ENCODE data around the gene CREM. TPM values are rescaled to one million over a fixed set of nuclear protein-coding genes. Genes with fewer than 3 reads are reported as not detected.

CREM gene
- total RNA-seq, 1 donor from 2014 or later: 58.5 TPM

DNA sequence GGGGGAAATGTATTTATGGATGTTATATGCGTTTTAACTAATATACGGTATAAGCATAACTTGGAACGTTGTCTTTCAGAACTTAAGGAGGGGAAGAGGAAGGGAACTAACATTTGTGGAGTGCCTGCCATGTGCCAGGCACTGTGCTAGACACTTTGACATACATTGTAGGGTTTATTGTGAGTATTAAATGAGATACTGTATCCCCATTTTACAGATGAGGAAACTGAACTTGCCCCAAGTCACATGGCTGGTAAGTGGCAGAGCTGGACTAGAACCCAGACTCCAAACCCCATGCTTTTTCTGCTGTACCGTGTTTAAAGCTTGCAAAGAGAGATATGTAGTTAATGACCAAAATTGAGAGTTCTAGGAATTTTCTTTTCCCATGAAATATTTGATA lies 74.6 kb downstream of the CREM start:
- DNase-seq: no peak
- H3K27ac ChIP-seq (replicated peaks): no peak overlapping the region
- H3K4me3 ChIP-seq: no peak overlapping the region
- H3K4me1 ChIP-seq: peaks cover 9% of the 10 kb centered on the region
- no peaks in the 10 kb centered on the region for H3K36me3 ChIP-seq
- intact Hi-C loops (cut with micrococcal nuclease): no loop called here
- TF ChIP-seq, protein P1, sequence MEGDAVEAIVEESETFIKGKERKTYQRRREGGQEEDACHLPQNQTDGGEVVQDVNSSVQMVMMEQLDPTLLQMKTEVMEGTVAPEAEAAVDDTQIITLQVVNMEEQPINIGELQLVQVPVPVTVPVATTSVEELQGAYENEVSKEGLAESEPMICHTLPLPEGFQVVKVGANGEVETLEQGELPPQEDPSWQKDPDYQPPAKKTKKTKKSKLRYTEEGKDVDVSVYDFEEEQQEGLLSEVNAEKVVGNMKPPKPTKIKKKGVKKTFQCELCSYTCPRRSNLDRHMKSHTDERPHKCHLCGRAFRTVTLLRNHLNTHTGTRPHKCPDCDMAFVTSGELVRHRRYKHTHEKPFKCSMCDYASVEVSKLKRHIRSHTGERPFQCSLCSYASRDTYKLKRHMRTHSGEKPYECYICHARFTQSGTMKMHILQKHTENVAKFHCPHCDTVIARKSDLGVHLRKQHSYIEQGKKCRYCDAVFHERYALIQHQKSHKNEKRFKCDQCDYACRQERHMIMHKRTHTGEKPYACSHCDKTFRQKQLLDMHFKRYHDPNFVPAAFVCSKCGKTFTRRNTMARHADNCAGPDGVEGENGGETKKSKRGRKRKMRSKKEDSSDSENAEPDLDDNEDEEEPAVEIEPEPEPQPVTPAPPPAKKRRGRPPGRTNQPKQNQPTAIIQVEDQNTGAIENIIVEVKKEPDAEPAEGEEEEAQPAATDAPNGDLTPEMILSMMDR (IDR thresholded peaks at IDR 0.05; ENCODE audit: borderline replicate concordance): no peak
- H3K9me3 ChIP-seq (replicated peaks): no peaks in the 10 kb centered on the region
- H3K27me3 ChIP-seq (ENCODE audit: low read depth): no peaks in the 10 kb centered on the region

DNA sequence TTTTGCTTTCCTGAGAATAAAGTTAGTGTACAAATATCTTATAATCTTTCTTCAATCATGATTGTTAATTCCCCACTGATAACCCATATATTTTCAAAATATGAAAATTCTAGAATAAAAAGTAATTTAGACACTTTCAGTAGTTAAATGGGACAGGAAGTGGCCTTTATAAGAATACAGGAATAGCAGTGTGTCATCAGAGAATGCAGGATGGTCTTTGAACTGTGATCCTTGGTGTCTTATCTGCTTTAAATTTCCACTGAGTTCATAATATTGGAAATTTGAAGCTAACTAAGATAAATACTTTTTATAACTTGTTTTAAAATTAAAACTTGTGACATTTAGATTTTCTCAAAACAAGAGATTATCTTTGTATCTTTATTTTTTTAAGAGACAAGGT lies 75.4 kb downstream of the CREM start:
- Histone ChIP-seq H3K27me3 (ENCODE audit: low read depth) (no peaks in the 10 kb centered on the region), H3K9me3 (replicated peaks) (no peaks in the 10 kb centered on the region), H3K27ac (replicated peaks) (no peak overlapping the region), H3K4me3 (no peak overlapping the region), H3K4me1 (peaks cover 1% of the 10 kb centered on the region), H3K36me3 (peaks cover 3% of the 10 kb centered on the region)
- intact Hi-C loops (cut with micrococcal nuclease): no loop called here
- TF ChIP-seq, protein P1 (IDR thresholded peaks at IDR 0.05; ENCODE audit: borderline replicate concordance): no peak
- no peak for DNase-seq

DNA sequence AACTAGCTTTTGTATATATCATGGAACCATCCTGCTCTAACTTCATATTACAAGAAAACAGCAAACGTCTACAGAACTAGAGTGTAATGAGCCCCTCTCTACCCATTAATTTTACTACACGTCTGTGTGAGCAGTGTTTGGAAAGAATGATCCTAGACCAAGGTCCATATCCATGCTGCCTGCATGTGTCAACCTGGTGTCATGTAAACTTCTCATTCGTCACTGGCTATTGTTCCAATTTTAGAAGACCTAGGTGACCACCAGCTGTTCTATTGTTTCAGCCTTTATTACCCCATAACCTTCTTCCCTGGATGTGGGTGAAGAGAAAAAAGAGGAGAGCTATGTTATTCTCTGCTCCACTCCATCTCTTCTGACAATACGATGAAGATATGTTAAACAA lies 77.1 kb downstream of the CREM start:
- H3K4me1 ChIP-seq: peaks cover 10% of the 10 kb centered on the region
- H3K9me3 ChIP-seq (replicated peaks): no peaks in the 10 kb centered on the region
- H3K27me3 ChIP-seq (ENCODE audit: low read depth): no peaks in the 10 kb centered on the region
- no peak for DNase-seq
- H3K4me3 ChIP-seq: no peak overlapping the region
- intact Hi-C loops (cut with micrococcal nuclease): no loop called here
- TF ChIP-seq, protein P1 (IDR thresholded peaks at IDR 0.05; ENCODE audit: borderline replicate concordance): no peak
- peaks cover 14% of the 10 kb centered on the region for H3K36me3 ChIP-seq
- no peak overlapping the region for H3K27ac ChIP-seq (replicated peaks)

GRCh38 chr10:35204650-35205319 lies 78.1 kb downstream of the CREM start:
- intact Hi-C loops (cut with micrococcal nuclease): no loop called here
- H3K36me3 ChIP-seq: peaks cover 14% of the 10 kb centered on the region
- H3K4me3 ChIP-seq: no peak overlapping the region
- H3K4me1 ChIP-seq: peaks cover 17% of the 10 kb centered on the region
- H3K27ac ChIP-seq (replicated peaks): no peak overlapping the region
- no peak for DNase-seq
- no peaks in the 10 kb centered on the region for H3K27me3 ChIP-seq (ENCODE audit: low read depth)
- TF ChIP-seq, protein P1 (IDR thresholded peaks at IDR 0.05; ENCODE audit: borderline replicate concordance): no peak
- no peaks in the 10 kb centered on the region for H3K9me3 ChIP-seq (replicated peaks)

DNA sequence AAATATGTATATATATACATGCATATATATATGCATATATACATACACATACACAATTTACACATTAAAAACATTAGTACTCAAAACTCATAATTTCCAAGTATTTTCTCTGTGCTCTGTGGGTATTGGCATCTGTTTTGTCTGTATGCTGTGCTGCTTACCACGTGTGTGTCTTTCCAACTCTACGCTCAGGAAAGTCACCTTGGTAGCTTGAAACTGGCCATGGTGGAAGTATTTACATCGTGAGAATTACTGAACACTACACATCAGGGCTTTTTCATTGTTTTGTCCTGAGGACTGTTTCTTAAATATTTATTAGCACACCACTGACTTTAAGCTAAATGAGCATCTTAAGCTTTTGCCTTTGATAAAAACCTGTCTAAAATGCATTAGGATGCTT lies 79.6 kb downstream of the CREM start:
- no peaks in the 10 kb centered on the region for H3K27me3 ChIP-seq (ENCODE audit: low read depth)
- H3K4me3 ChIP-seq: no peak overlapping the region
- TF ChIP-seq, protein P1 (IDR thresholded peaks at IDR 0.05; ENCODE audit: borderline replicate concordance): no peak
- intact Hi-C loops (cut with micrococcal nuclease): no loop called here
- H3K4me1 ChIP-seq: peaks cover 22% of the 10 kb centered on the region
- H3K27ac ChIP-seq (replicated peaks): no peak overlapping the region
- H3K36me3 ChIP-seq: peaks cover 14% of the 10 kb centered on the region
- no peak for DNase-seq
- H3K9me3 ChIP-seq (replicated peaks): no peaks in the 10 kb centered on the region
